SH-SY5Y (cell line): ENCODE measurements around the gene DNM3.

Experiments used
- GATA2 ChIP-seq: IDR thresholded peaks from 2 replicates; pipeline ENCODE4 v1.6.1; 2011; ENCODE audit warnings: mild to moderate bottlenecking, low read depth, low read length
- GATA3 ChIP-seq: IDR thresholded peaks from 2 replicates; pipeline ENCODE4 v1.6.1; 2011; ENCODE audit warnings: low read depth, mild to moderate bottlenecking, low read length, moderate library complexity

DNA sequence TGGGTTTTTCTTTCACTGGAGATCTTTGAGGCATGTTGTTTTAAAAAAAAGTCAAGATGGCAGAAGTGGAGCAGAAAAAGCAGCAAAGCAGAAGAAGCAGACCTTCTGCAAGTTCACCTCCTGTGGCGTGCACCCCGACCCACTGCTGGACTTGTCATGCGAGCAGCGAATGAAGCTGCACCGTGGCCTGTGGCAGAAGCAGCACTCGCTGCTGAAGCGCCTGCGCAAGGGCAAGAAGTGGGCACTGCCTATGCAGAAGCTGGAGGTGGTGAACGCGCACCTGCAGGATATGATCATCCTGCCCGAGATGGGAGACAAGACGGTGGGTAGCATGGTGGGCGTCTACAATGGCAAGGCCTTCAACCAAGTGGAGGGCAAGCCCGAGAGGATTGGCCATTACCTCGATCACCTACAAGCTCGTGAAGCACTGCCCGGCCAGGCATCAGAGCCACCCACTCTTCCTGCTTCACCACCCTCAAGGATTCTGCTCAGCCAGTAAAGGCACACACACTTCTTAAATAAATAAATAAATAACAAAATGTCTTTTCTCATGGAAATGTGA lies 37.8 kb upstream of the DNM3 start:
- TF ChIP-seq GATA2: no peak
- no peak for TF ChIP-seq GATA3
